ENCODE results near the gene OR9Q1.

GRCh38 chr11:58055806-58056401, 32.2 kb downstream of the OR9Q1 start:
- TF ChIP-seq CTCF (conservative IDR thresholded peaks at IDR 0.05; ENCODE audit: low read length) (no peak), EZH2phosphoT487 (IDR thresholded peaks at IDR 0.05; ENCODE audit: borderline replicate concordance) (no peak)

All from Loucy (cell line).